ENCODE data around the gene PLPP4.

DNA sequence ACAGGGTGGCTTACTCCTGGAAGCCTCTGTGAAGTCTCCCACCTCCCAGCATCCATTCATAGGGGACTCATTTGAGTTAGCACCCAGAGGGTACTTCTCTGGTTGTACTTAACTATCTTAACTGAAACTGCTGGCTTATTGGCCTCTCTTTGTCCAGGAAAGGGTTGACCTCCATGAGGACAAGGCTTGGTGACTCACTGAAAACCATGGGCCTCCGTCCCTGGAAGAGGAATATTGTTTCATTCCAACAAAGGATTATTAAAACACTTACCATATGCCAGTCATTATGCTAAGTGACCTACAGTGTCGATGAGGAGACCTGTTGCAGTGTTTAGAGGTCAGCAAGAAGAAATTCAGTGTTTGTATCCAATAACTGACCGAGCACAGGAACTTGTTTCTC is 175.9 kb downstream of the PLPP4 start:
- no peak for TF ChIP-seq POLR2A (IDR thresholded peaks at IDR 0.05)
- no peak for TF ChIP-seq CTCF (IDR thresholded peaks at IDR 0.05)

Data from suprapubic skin (tissue), 3 donors.